Dendritic cell treated with granulocyte-macrophage colony-stimulating factor and Interleukin-4, amounts not matched to agents 40 ng/mL and 50 ng/mL, for 4 days (primary cell): ENCODE data around the gene FOXD1.

Experiments
- H3K27ac Mint-ChIP-seq: one replicate; pipeline ENCODE4 v1.8.0; 2022; ENCODE audit warnings: mild to moderate bottlenecking, mixed read lengths
- H3K27me3 Mint-ChIP-seq: one replicate; pipeline ENCODE4 v1.8.0; 2022; ENCODE audit warnings: mild to moderate bottlenecking, mixed read lengths
- H3K36me3 Mint-ChIP-seq: one replicate; pipeline ENCODE4 v1.8.0; 2022; ENCODE audit warnings: low read depth, mixed read lengths
- H3K4me1 Mint-ChIP-seq: one replicate; pipeline ENCODE4 v1.8.0; 2022; ENCODE audit warnings: low read depth, mixed read lengths
- H3K4me3 Mint-ChIP-seq: one replicate; pipeline ENCODE4 v1.8.0; 2022; ENCODE audit warnings: mild to moderate bottlenecking, moderate library complexity, mixed read lengths
- H3K9me3 Mint-ChIP-seq: one replicate; pipeline ENCODE4 v1.8.0; 2022; ENCODE audit warnings: mixed read lengths
- intact Hi-C: fragments of 100-400 bp; cut with micrococcal nuclease; formaldehyde crosslinking; loops from one replicate; pipeline ENCODE4 v1.15.0; 2022

The FOXD1 gene

GRCh38 chr5:73451224-73452130 is 2.9 kb upstream of the FOXD1 start:
- intact Hi-C loops = loop anchor here (5.0 to 10.0 kb wide), 2 partner anchors 234 to 367 kb away; no protein-coding TSS in a partner anchor

GRCh38 chr5:73450672-73451223 is 2.2 kb upstream of the FOXD1 start:
- Mint-ChIP-seq H3K4me1 (peaks cover 36% of the 10 kb centered on the region), H3K9me3 (no peaks in the 10 kb centered on the region), H3K4me3 (peak overlapping the region; percentile 46), H3K36me3 (no peaks in the 10 kb centered on the region), H3K27me3 (peaks cover 77% of the 10 kb centered on the region), H3K27ac (no peak overlapping the region)
- intact Hi-C loops = loop anchor here (5.0 to 10.0 kb wide), 2 partner anchors 233 to 366 kb away; no protein-coding TSS in a partner anchor

More at GRCh38 chr5:73451224-73452130, 2.9 kb upstream of the FOXD1 start:
- Mint-ChIP-seq H3K27ac (no peak overlapping the region), H3K36me3 (no peaks in the 10 kb centered on the region), H3K27me3 (peaks cover 79% of the 10 kb centered on the region), H3K4me1 (peaks cover 35% of the 10 kb centered on the region), H3K4me3 (peak overlapping the region; percentile 46), H3K9me3 (no peaks in the 10 kb centered on the region)

- no peaks in the 10 kb centered on the region for H3K36me3 Mint-ChIP-seq
- intact Hi-C loops = loop anchor here (5.0 to 10.0 kb wide), 2 partner anchors 233 to 365 kb away; no protein-coding TSS in a partner anchor
- no peaks in the 10 kb centered on the region for H3K9me3 Mint-ChIP-seq
- H3K27me3 Mint-ChIP-seq = peaks cover 77% of the 10 kb centered on the region
- peaks cover 36% of the 10 kb centered on the region for H3K4me1 Mint-ChIP-seq
- no peak overlapping the region for H3K4me3 Mint-ChIP-seq
- H3K27ac Mint-ChIP-seq = no peak overlapping the region
These were observed 1.6 kb upstream of the FOXD1 start for GRCh38 chr5:73450137-73450536.

GRCh38 chr5:73447530-73448462 is 781 bp downstream of the FOXD1 start:
- peaks cover 82% of the 10 kb centered on the region for H3K27me3 Mint-ChIP-seq
- no peak overlapping the region for H3K27ac Mint-ChIP-seq
- peak overlapping the region; percentile 79 for H3K4me3 Mint-ChIP-seq
- H3K36me3 Mint-ChIP-seq = no peaks in the 10 kb centered on the region
- H3K4me1 Mint-ChIP-seq = peaks cover 41% of the 10 kb centered on the region
- intact Hi-C loops = loop anchor here (10.0 kb wide), 1 partner anchor 143 kb away; no protein-coding TSS in a partner anchor
- no peaks in the 10 kb centered on the region for H3K9me3 Mint-ChIP-seq

GRCh38 chr5:73446631-73447529 is 1.7 kb downstream of the FOXD1 start:
- H3K27me3 Mint-ChIP-seq = peaks cover 82% of the 10 kb centered on the region
- intact Hi-C loops = loop anchor here (10.0 kb wide), 1 partner anchor 142 kb away; no protein-coding TSS in a partner anchor
- H3K27ac Mint-ChIP-seq = no peak overlapping the region

GRCh38 chr5:73445665-73446630 is 2.6 kb downstream of the FOXD1 start:
- peaks cover 82% of the 10 kb centered on the region for H3K27me3 Mint-ChIP-seq
- no peaks in the 10 kb centered on the region for H3K9me3 Mint-ChIP-seq
- H3K4me3 Mint-ChIP-seq = no peak overlapping the region
- no peaks in the 10 kb centered on the region for H3K36me3 Mint-ChIP-seq
- H3K27ac Mint-ChIP-seq = no peak overlapping the region
- intact Hi-C loops = loop anchor here (10.0 kb wide), 1 partner anchor 141 kb away; no protein-coding TSS in a partner anchor
- H3K4me1 Mint-ChIP-seq = peaks cover 32% of the 10 kb centered on the region

More at GRCh38 chr5:73446631-73447529, 1.7 kb downstream of the FOXD1 start:
- Mint-ChIP-seq H3K4me3 (peak overlapping the region; percentile 63), H3K4me1 (peaks cover 41% of the 10 kb centered on the region), H3K36me3 (no peaks in the 10 kb centered on the region), H3K9me3 (no peaks in the 10 kb centered on the region)

- H3K27ac Mint-ChIP-seq = no peak overlapping the region
- intact Hi-C loops = loop anchor here (10.0 kb wide), 1 partner anchor 140 kb away; no protein-coding TSS in a partner anchor
- no peaks in the 10 kb centered on the region for H3K9me3 Mint-ChIP-seq
- peaks cover 82% of the 10 kb centered on the region for H3K27me3 Mint-ChIP-seq
- H3K4me1 Mint-ChIP-seq = peaks cover 28% of the 10 kb centered on the region
- H3K36me3 Mint-ChIP-seq = no peaks in the 10 kb centered on the region
- H3K4me3 Mint-ChIP-seq = no peak overlapping the region
These were observed 3.8 kb downstream of the FOXD1 start for GRCh38 chr5:73444499-73445438.

- Mint-ChIP-seq H3K9me3 (no peaks in the 10 kb centered on the region), H3K27ac (no peak overlapping the region), H3K4me1 (peaks cover 24% of the 10 kb centered on the region), H3K27me3 (peaks cover 82% of the 10 kb centered on the region), H3K36me3 (no peaks in the 10 kb centered on the region), H3K4me3 (no peak overlapping the region)
- intact Hi-C loops = loop anchor here (10.0 kb wide), 1 partner anchor 139 kb away; no protein-coding TSS in a partner anchor
These were observed 4.6 kb downstream of the FOXD1 start for GRCh38 chr5:73443829-73444498.

GRCh38 chr5:73442996-73443627 is 5.5 kb downstream of the FOXD1 start:
- H3K4me3 Mint-ChIP-seq = no peak overlapping the region
- peaks cover 16% of the 10 kb centered on the region for H3K4me1 Mint-ChIP-seq
- no peaks in the 10 kb centered on the region for H3K36me3 Mint-ChIP-seq
- no peaks in the 10 kb centered on the region for H3K9me3 Mint-ChIP-seq
- H3K27ac Mint-ChIP-seq = no peak overlapping the region
- intact Hi-C loops = loop anchor here (10.0 kb wide), 1 partner anchor 138 kb away; no protein-coding TSS in a partner anchor
- peaks cover 83% of the 10 kb centered on the region for H3K27me3 Mint-ChIP-seq

GRCh38 chr5:73442231-73442811 is 6.3 kb downstream of the FOXD1 start:
- H3K36me3 Mint-ChIP-seq = no peaks in the 10 kb centered on the region
- H3K4me3 Mint-ChIP-seq = no peak overlapping the region
- H3K27me3 Mint-ChIP-seq = peaks cover 86% of the 10 kb centered on the region
- intact Hi-C loops = loop anchor here (10.0 kb wide), 1 partner anchor 138 kb away; no protein-coding TSS in a partner anchor
- no peaks in the 10 kb centered on the region for H3K9me3 Mint-ChIP-seq
- H3K27ac Mint-ChIP-seq = no peak overlapping the region
- H3K4me1 Mint-ChIP-seq = peaks cover 15% of the 10 kb centered on the region
